Spleen (tissue), 7 donors: ENCODE results near the gene ARHGAP21.

Experiments used
- POLR2A ChIP-seq, 3 donors: fragments of 450-650 bp; IDR thresholded peaks; one replicate each; pipeline ENCODE4 v1.5.1; 2017; ENCODE audit warnings: antibody characterized with exemption in 3 of 3, mild to moderate bottlenecking in 1 of 3
- POLR2AphosphoS5 ChIP-seq, 3 donors: sonication (generic); formaldehyde crosslinking; IDR thresholded peaks; one replicate each; pipeline ENCODE4 v1.5.1; 2017; ENCODE audit warnings: antibody characterized with exemption in 3 of 3
- TF ChIP-seq, protein P1 (sequence below), 11 experiments: fragments of 200-600 bp in 7 of 11; fragments of 450-650 bp in 4 of 11; sonication (generic) in 4 of 11; IDR thresholded peaks in 8 of 11; conservative IDR thresholded peaks in 3 of 11; 1 replicate in 7 of 11; 2 replicates in 4 of 11; pipeline versions ENCODE4 v1.4.0 to v1.8.0; 2016 to 2021; ENCODE audit warnings: antibody characterized with exemption in 11 of 11, inconsistent platforms in 4 of 11, mild to moderate bottlenecking in 1 of 11
- donor health status: DM: no; HTN: no; CAD: no; lungs with moderate emphysema.
- donor health status: DM: no; HTN: no; CAD: no.
- donor health status: DM: no; HTN: no; CAD: no.

DNA sequence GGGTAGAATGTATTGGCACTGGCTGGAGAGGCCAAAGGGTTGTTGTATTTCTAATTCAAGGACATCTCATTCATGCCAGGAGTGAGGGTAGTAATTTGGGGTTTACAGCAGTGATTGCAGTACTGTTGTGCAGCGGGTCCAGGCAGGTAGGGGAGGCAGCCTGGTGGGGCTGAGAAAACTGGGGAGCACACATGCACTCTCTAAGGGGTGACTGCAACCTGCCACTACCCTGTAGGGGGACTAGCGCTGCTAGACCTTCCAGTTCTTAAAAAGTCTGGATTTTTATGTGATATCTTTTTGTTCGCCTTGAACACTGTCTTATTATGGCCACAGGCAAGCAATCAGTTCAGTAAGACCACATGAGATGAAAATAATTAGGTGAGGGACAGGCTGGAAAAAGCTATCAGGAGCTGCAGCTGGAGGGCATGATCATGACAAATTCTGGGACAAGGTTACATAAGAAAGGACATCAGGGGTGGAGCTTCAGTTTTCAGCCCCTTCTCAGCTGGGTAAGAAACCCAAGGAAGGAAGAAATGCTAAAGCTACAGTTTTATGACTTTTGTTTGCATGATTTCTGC is 149.0 kb downstream of the ARHGAP21 start:
- TF ChIP-seq, protein P1, sequence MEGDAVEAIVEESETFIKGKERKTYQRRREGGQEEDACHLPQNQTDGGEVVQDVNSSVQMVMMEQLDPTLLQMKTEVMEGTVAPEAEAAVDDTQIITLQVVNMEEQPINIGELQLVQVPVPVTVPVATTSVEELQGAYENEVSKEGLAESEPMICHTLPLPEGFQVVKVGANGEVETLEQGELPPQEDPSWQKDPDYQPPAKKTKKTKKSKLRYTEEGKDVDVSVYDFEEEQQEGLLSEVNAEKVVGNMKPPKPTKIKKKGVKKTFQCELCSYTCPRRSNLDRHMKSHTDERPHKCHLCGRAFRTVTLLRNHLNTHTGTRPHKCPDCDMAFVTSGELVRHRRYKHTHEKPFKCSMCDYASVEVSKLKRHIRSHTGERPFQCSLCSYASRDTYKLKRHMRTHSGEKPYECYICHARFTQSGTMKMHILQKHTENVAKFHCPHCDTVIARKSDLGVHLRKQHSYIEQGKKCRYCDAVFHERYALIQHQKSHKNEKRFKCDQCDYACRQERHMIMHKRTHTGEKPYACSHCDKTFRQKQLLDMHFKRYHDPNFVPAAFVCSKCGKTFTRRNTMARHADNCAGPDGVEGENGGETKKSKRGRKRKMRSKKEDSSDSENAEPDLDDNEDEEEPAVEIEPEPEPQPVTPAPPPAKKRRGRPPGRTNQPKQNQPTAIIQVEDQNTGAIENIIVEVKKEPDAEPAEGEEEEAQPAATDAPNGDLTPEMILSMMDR (IDR thresholded peaks at IDR 0.05 in 8 of 11, conservative IDR thresholded peaks at IDR 0.05 in 3 of 11) = no peak
- TF ChIP-seq POLR2A (IDR thresholded peaks at IDR 0.05) (no peak), POLR2AphosphoS5 (IDR thresholded peaks at IDR 0.05) (no peak)
